Measurements from ENCODE around the gene LIPG. TPM values are rescaled to one million over a fixed set of nuclear protein-coding genes. Genes with fewer than 3 reads are reported as not detected.

LIPG gene
- total RNA-seq, 1 experiment from 2014 or later, result 6.8 TPM

DNA sequence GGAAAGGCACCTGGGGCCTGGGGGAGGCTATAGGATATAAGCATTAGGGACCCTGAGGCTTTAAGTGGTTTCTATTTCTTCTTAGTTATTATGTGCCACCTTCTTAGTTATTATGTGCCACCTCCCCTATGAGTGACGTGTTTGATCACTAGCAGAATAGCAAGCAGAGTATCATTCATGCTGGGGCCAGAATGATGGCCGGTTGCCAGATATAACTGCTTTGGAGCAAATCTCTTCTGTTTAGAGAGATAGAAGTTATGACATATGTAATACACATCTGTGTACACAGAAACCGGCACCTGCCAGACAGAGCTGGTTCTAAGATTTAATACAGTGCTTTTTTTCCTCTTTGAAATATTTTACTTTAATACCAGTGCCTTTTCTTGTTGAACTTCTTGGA is 29.4 kb downstream of the LIPG start (continued):
- TF ChIP-seq, protein P1, sequence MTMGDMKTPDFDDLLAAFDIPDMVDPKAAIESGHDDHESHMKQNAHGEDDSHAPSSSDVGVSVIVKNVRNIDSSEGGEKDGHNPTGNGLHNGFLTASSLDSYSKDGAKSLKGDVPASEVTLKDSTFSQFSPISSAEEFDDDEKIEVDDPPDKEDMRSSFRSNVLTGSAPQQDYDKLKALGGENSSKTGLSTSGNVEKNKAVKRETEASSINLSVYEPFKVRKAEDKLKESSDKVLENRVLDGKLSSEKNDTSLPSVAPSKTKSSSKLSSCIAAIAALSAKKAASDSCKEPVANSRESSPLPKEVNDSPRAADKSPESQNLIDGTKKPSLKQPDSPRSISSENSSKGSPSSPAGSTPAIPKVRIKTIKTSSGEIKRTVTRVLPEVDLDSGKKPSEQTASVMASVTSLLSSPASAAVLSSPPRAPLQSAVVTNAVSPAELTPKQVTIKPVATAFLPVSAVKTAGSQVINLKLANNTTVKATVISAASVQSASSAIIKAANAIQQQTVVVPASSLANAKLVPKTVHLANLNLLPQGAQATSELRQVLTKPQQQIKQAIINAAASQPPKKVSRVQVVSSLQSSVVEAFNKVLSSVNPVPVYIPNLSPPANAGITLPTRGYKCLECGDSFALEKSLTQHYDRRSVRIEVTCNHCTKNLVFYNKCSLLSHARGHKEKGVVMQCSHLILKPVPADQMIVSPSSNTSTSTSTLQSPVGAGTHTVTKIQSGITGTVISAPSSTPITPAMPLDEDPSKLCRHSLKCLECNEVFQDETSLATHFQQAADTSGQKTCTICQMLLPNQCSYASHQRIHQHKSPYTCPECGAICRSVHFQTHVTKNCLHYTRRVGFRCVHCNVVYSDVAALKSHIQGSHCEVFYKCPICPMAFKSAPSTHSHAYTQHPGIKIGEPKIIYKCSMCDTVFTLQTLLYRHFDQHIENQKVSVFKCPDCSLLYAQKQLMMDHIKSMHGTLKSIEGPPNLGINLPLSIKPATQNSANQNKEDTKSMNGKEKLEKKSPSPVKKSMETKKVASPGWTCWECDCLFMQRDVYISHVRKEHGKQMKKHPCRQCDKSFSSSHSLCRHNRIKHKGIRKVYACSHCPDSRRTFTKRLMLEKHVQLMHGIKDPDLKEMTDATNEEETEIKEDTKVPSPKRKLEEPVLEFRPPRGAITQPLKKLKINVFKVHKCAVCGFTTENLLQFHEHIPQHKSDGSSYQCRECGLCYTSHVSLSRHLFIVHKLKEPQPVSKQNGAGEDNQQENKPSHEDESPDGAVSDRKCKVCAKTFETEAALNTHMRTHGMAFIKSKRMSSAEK (CRISPR knock-in tag; IDR thresholded peaks at IDR 0.05; ENCODE audit: borderline replicate concordance), result no peak
- no peak for TF ChIP-seq RORB (CRISPR knock-in tag; IDR thresholded peaks at IDR 0.05)

- no peak for ATAC-seq
- H3K36me3 Mint-ChIP-seq, result peaks cover 13% of the 10 kb centered on the region
Measured at GRCh38 chr18:49591775-49592174, 29.9 kb downstream of the LIPG start.

GRCh38 chr18:49596687-49597086 is 34.8 kb downstream of the LIPG start:
- CTCF ChIA-PET, result interaction anchor here (1.0 kb wide), 1 partner anchor 135 kb away, joined by 3 read pairs; no protein-coding TSS in a partner anchor
- TF ChIP-seq SMAD4 (CRISPR knock-in tag; IDR thresholded peaks at IDR 0.05), result no peak
- TF ChIP-seq, protein P2, sequence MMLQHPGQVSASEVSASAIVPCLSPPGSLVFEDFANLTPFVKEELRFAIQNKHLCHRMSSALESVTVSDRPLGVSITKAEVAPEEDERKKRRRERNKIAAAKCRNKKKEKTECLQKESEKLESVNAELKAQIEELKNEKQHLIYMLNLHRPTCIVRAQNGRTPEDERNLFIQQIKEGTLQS (CRISPR knock-in tag; conservative IDR thresholded peaks at IDR 0.05), result no peak
- DNase-seq (ENCODE audit: low spot score) (no peak), ATAC-seq (no peak)
- POLR2A ChIA-PET, result no interaction called here
- no peak overlapping the region for H3K27ac Mint-ChIP-seq
- no peak overlapping the region for H3K4me3 Mint-ChIP-seq
- H3K36me3 Mint-ChIP-seq, result no peaks in the 10 kb centered on the region
- H3K9me3 Mint-ChIP-seq, result peaks cover 11% of the 10 kb centered on the region
- no peaks in the 10 kb centered on the region for H3K27me3 Mint-ChIP-seq (ENCODE audit: low read depth)
- H3K4me1 Mint-ChIP-seq, result peaks cover 7% of the 10 kb centered on the region

More at GRCh38 chr18:49591775-49592174, 29.9 kb downstream of the LIPG start:
- POLR2A ChIA-PET, result no interaction called here
- H3K27me3 Mint-ChIP-seq (ENCODE audit: low read depth), result no peaks in the 10 kb centered on the region
- TF ChIP-seq ERG (CRISPR knock-in tag; IDR thresholded peaks at IDR 0.05) (no peak), ZNF219 (CRISPR knock-in tag; IDR thresholded peaks at IDR 0.05; ENCODE audit: borderline replicate concordance) (no peak), FOXP1 (CRISPR knock-in tag; IDR thresholded peaks at IDR 0.05; ENCODE audit: borderline replicate concordance) (no peak), MXD4 (CRISPR knock-in tag; IDR thresholded peaks at IDR 0.05; ENCODE audit: borderline replicate concordance) (no peak), NR3C1 (CRISPR knock-in tag; conservative IDR thresholded peaks at IDR 0.05; ENCODE audit: low read depth) (no peak), FOXK1 (CRISPR knock-in tag; IDR thresholded peaks at IDR 0.05) (no peak), ZBTB43 (CRISPR knock-in tag; IDR thresholded peaks at IDR 0.05) (no peak)
- TF ChIP-seq, protein P3, sequence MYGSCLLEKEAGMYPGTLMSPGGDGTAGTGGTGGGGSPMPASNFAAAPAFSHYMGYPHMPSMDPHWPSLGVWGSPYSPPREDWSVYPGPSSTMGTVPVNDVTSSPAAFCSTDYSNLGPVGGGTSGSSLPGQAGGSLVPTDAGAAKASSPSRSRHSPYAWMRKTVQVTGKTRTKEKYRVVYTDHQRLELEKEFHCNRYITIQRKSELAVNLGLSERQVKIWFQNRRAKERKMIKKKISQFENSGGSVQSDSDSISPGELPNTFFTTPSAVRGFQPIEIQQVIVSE (CRISPR knock-in tag; IDR thresholded peaks at IDR 0.05; ENCODE audit: borderline replicate concordance), result no peak
- TF ChIP-seq, protein P2 (CRISPR knock-in tag; conservative IDR thresholded peaks at IDR 0.05), result no peak
- peaks cover 2% of the 10 kb centered on the region for H3K4me1 Mint-ChIP-seq
- H3K4me3 Mint-ChIP-seq, result no peak overlapping the region
- CTCF ChIA-PET, result no interaction called here
- no peak for DNase-seq (ENCODE audit: low spot score)
- no peaks in the 10 kb centered on the region for H3K9me3 Mint-ChIP-seq
- H3K27ac Mint-ChIP-seq, result no peak overlapping the region
